WTC11 (cell line): Measurements from ENCODE around the gene FBN3. TPM values are rescaled to one million over a fixed set of nuclear protein-coding genes. Genes with fewer than 3 reads are reported as not detected.

Source experiments
- ATAC-seq: fragments of 200-7000 bp; cut with Tn5 transposase; 2 replicates; pipeline ENCODE4 v1.10.0; 2021; ENCODE audit warnings: mild to moderate bottlenecking, moderate library complexity
- CTCF ChIA-PET: fragments of 300-600 bp; sonication (Branson Sonifier 250); formaldehyde crosslinking; loops from one replicate; lab custom pipeline; 2021; ENCODE audit warnings: antibody characterized with exemption; lab: Charles Lee
- POLR2A ChIA-PET: fragments of 350-600 bp; sonication (Branson Sonifier 250); formaldehyde crosslinking; loops from one replicate; lab custom pipeline; 2021; ENCODE audit warnings: antibody characterized with exemption; lab: Charles Lee
- DNase-seq: peaks from one replicate; pipeline ENCODE4 v3.0.0; 2021; ENCODE audit warnings: low spot score
- H3K27ac Mint-ChIP-seq: 2 replicates; pipeline ENCODE4 v1.8.0; 2021; ENCODE audit warnings: mixed read lengths
- H3K27me3 Mint-ChIP-seq: 2 replicates; pipeline ENCODE4 v1.8.0; 2021; ENCODE audit warnings: low read depth, mild to moderate bottlenecking, moderate library complexity, mixed read lengths
- H3K36me3 Mint-ChIP-seq: 2 replicates; pipeline ENCODE4 v1.8.0; 2021; ENCODE audit warnings: mixed read lengths
- H3K4me1 Mint-ChIP-seq: 2 replicates; pipeline ENCODE4 v1.8.0; 2022; ENCODE audit warnings: mixed read lengths
- H3K4me3 Mint-ChIP-seq: 2 replicates; pipeline ENCODE4 v1.8.0; 2021; ENCODE audit warnings: mild to moderate bottlenecking, moderate library complexity, mixed read lengths
- H3K9me3 Mint-ChIP-seq: 2 replicates; pipeline ENCODE4 v1.8.0; 2021; ENCODE audit warnings: mixed read lengths
- AR ChIP-seq: fragments of 250-450 bp; sonication (Bioruptor Pico); IDR thresholded peaks from 2 replicates; pipeline ENCODE4 v1.9.0; 2021; ENCODE audit warnings: mild to moderate bottlenecking
- ARID4B ChIP-seq: sonication (generic); formaldehyde crosslinking; IDR thresholded peaks from 2 replicates; pipeline ENCODE4 v1.8.0; 2023; ENCODE audit warnings: missing genetic modification reagents, mild to moderate bottlenecking, borderline replicate concordance
- ATF1 ChIP-seq: sonication (generic); formaldehyde crosslinking; IDR thresholded peaks from 2 replicates; pipeline ENCODE4 v1.8.1; 2023; ENCODE audit warnings: mild to moderate bottlenecking, moderate library complexity, missing genetic modification reagents
- ATF3 ChIP-seq: sonication (generic); formaldehyde crosslinking; conservative IDR thresholded peaks from 2 replicates; pipeline ENCODE4 v1.8.1; 2022; ENCODE audit warnings: mild to moderate bottlenecking, missing genetic modification reagents
- E2F5 ChIP-seq: sonication (generic); formaldehyde crosslinking; IDR thresholded peaks from 2 replicates; pipeline ENCODE4 v1.8.1; 2022; ENCODE audit warnings: mild to moderate bottlenecking, moderate library complexity, missing genetic modification reagents
- FOXP1 ChIP-seq: sonication (generic); formaldehyde crosslinking; IDR thresholded peaks from 2 replicates; pipeline ENCODE4 v1.8.0; 2022; ENCODE audit warnings: missing genetic modification reagents, mild to moderate bottlenecking, moderate library complexity, borderline replicate concordance
- JUN ChIP-seq: sonication (generic); formaldehyde crosslinking; IDR thresholded peaks from 2 replicates; pipeline ENCODE4 v1.8.0; 2023; ENCODE audit warnings: mild to moderate bottlenecking, missing genetic modification reagents
- MAX ChIP-seq: sonication (generic); formaldehyde crosslinking; IDR thresholded peaks from 2 replicates; pipeline ENCODE4 v1.8.0; 2022; ENCODE audit warnings: mild to moderate bottlenecking, missing genetic modification reagents
- NFYB ChIP-seq: sonication (generic); formaldehyde crosslinking; conservative IDR thresholded peaks from 2 replicates; pipeline ENCODE4 v1.8.0; 2022; ENCODE audit warnings: low read depth, missing genetic modification reagents
- NR1H2 ChIP-seq: sonication (generic); formaldehyde crosslinking; IDR thresholded peaks from 2 replicates; pipeline ENCODE4 v1.9.0; 2021; ENCODE audit warnings: mild to moderate bottlenecking, moderate library complexity, missing genetic modification reagents
- RELA ChIP-seq: sonication (generic); formaldehyde crosslinking; IDR thresholded peaks from 2 replicates; pipeline ENCODE4 v1.8.1; 2022; ENCODE audit warnings: missing genetic modification reagents, mild to moderate bottlenecking, borderline replicate concordance
- SP1 ChIP-seq: sonication (generic); formaldehyde crosslinking; conservative IDR thresholded peaks from 2 replicates; pipeline ENCODE4 v1.8.1; 2022; ENCODE audit warnings: missing genetic modification reagents
- USF1 ChIP-seq: sonication (generic); formaldehyde crosslinking; IDR thresholded peaks from 2 replicates; pipeline ENCODE4 v1.8.0; 2022; ENCODE audit warnings: mild to moderate bottlenecking, missing genetic modification reagents
- ZNF121 ChIP-seq: sonication (generic); formaldehyde crosslinking; IDR thresholded peaks from 2 replicates; pipeline ENCODE4 v1.8.0; 2023; ENCODE audit warnings: missing genetic modification reagents
- ZNF263 ChIP-seq: sonication (generic); formaldehyde crosslinking; IDR thresholded peaks from 2 replicates; pipeline ENCODE4 v1.8.1; 2022; ENCODE audit warnings: low read depth, mild to moderate bottlenecking, moderate library complexity, missing genetic modification reagents
- total RNA-seq: library from RNA; stranded (reverse); gene quantifications from 3 replicates; pipeline ENCODE4 v1.2.3, GENCODE V29; 2021

FBN3 gene
- total RNA-seq, 1 experiment from 2014 or later, result 54.8 TPM

GRCh38 chr19:8050274-8051096 is 98.9 kb downstream of the FBN3 start:
- Mint-ChIP-seq H3K4me1 (peaks cover 17% of the 10 kb centered on the region), H3K36me3 (no peaks in the 10 kb centered on the region), H3K4me3 (peak overlapping the region; percentile 68), H3K27ac (no peak overlapping the region), H3K9me3 (no peaks in the 10 kb centered on the region), H3K27me3 (peaks cover 42% of the 10 kb centered on the region)
- POLR2A ChIA-PET, result no interaction called here
- DNase-seq, result peak; percentile 100
- TF ChIP-seq AR (CRISPR knock-in tag) (no peak), FOXP1 (peak; percentile 61; the same call in 1 of the 2 replicates), E2F5 (CRISPR knock-in tag) (0 out of 2 replicates have a peak, but pooled peaks have one; percentile 53), MAX (peak; percentile 41; the same call in 1 of the 2 replicates), USF1 (CRISPR knock-in tag) (0 out of 2 replicates have a peak, but pooled peaks have one; percentile 8), SP1 (CRISPR knock-in tag) (peak; percentile 75), NFYB (CRISPR knock-in tag) (no peak), RELA (CRISPR knock-in tag) (no peak)
- peak; percentile 98 for ATAC-seq
- CTCF ChIA-PET, result no interaction called here

GRCh38 chr19:8046569-8047165 is 102.7 kb downstream of the FBN3 start:
- TF ChIP-seq ZNF263 (CRISPR knock-in tag) (peak; percentile 81), NR1H2 (CRISPR knock-in tag) (no peak)
- TF ChIP-seq, all 79 proteins: peak for 1
- H3K9me3 Mint-ChIP-seq, result no peaks in the 10 kb centered on the region
- H3K27ac Mint-ChIP-seq, result no peak overlapping the region
- CTCF ChIA-PET, result interaction anchor here (1.0 to 1.9 kb wide), 3 partner anchors 22 to 103 kb away, joined by 3 to 11 read pairs (median 4); partner anchors contain the start of gene TIMM44
- no peak for DNase-seq
- no peak for ATAC-seq
- no peaks in the 10 kb centered on the region for H3K36me3 Mint-ChIP-seq
- POLR2A ChIA-PET, result interaction anchor here (0.7 kb wide), 1 partner anchor 790 kb away, joined by 3 read pairs; no protein-coding TSS in a partner anchor
- H3K4me3 Mint-ChIP-seq, result no peak overlapping the region
- peaks cover 37% of the 10 kb centered on the region for H3K27me3 Mint-ChIP-seq
- no peaks in the 10 kb centered on the region for H3K4me1 Mint-ChIP-seq

GRCh38 chr19:8045872-8046568 is 103.4 kb downstream of the FBN3 start:
- Mint-ChIP-seq H3K4me1 (no peaks in the 10 kb centered on the region), H3K9me3 (no peaks in the 10 kb centered on the region), H3K27ac (no peak overlapping the region), H3K27me3 (peaks cover 34% of the 10 kb centered on the region), H3K36me3 (no peaks in the 10 kb centered on the region), H3K4me3 (no peak overlapping the region)
- POLR2A ChIA-PET, result no interaction called here
- CTCF ChIA-PET, result interaction anchor here (1.0 to 1.9 kb wide), 3 partner anchors 22 to 102 kb away, joined by 3 to 11 read pairs (median 4); partner anchors contain the start of gene TIMM44
- DNase-seq (no peak), ATAC-seq (no peak)
- TF ChIP-seq ZNF121 (no peak), AR (CRISPR knock-in tag) (no peak), ATF1 (CRISPR knock-in tag) (no peak), ARID4B (no peak), JUN (CRISPR knock-in tag) (no peak), ATF3 (CRISPR knock-in tag) (no peak)
